Stomach (tissue), 9 donors: ENCODE results near the gene ITPR1. TPM values are rescaled to one million over a fixed set of nuclear protein-coding genes. Genes with fewer than 3 reads are reported as not detected.

ENCODE experiments used
- DNase-seq, 2 donors: peaks; one replicate each; pipeline versions ENCODE4 v3.0.0 to v3.0.0-alpha.2; 2013 to 2019
- H3K27ac ChIP-seq, 5 donors: fragments of 200-600 bp in 4 of 5; sonication (generic) in 4 of 5; one replicate each; pipeline ENCODE4 v1.5.1; 2013 to 2019; ENCODE audit warnings: mild to moderate bottlenecking in 1 of 5, moderate library complexity in 1 of 5
- H3K27me3 ChIP-seq, 3 donors: fragments of 200-600 bp; sonication (generic); one replicate each; pipeline ENCODE4 v1.5.1; 2017 to 2019; ENCODE audit warnings: mixed run types in 1 of 3
- H3K36me3 ChIP-seq, 4 donors: fragments of 200-600 bp; sonication (generic); 1 replicate in 3 of 4; 2 replicates in 1 of 4; pipeline ENCODE4 v1.5.1; 2016 to 2019
- H3K4me1 ChIP-seq, 4 donors: fragments of 200-600 bp; sonication (generic); one replicate each; pipeline ENCODE4 v1.5.1; 2016 to 2019
- H3K4me3 ChIP-seq, 4 donors: fragments of 200-600 bp; sonication (generic) in 3 of 4; one replicate each; pipeline ENCODE4 v1.5.1; 2016 to 2019; ENCODE audit warnings: mild to moderate bottlenecking in 1 of 4
- H3K9me3 ChIP-seq, 4 donors: fragments of 200-600 bp; sonication (generic); one replicate each; pipeline ENCODE4 v1.5.1; 2016 to 2019
- CTCF ChIP-seq, 7 experiments: fragments of 450-650 bp in 4 of 7; fragments of 200-600 bp in 3 of 7; sonication (generic) in 3 of 7; IDR thresholded peaks; one replicate each; pipeline ENCODE4 v1.5.1; 2016 to 2019; ENCODE audit warnings: antibody characterized with exemption in 7 of 7, control low read depth in 2 of 7, mild to moderate bottlenecking in 1 of 7
- EP300 ChIP-seq: sonication (generic); formaldehyde crosslinking; IDR thresholded peaks from one replicate; pipeline ENCODE4 v1.6.1; 2017; ENCODE audit warnings: antibody characterized with exemption
- POLR2A ChIP-seq, 4 donors: fragments of 450-650 bp; IDR thresholded peaks; one replicate each; pipeline ENCODE4 v1.6.1; 2016; ENCODE audit warnings: antibody characterized with exemption in 4 of 4, control low read depth in 2 of 4, mild to moderate bottlenecking in 1 of 4, moderate library complexity in 1 of 4
- POLR2AphosphoS5 ChIP-seq, 3 donors: sonication (generic); formaldehyde crosslinking; IDR thresholded peaks; one replicate each; pipeline ENCODE4 v1.6.1; 2016; ENCODE audit warnings: antibody characterized with exemption in 3 of 3
- WGBS, 5 donors: extraction: QIAGEN DNeasy Blood & Tissue Kit in 3 of 5; methylation state at CpG; one replicate each; pipeline versions ENCODE4 v1.1.5 to v1.1.7; 2013 to 2018; 5-methylcytosine and 5-hydroxymethylcytosine counted together
- intact Hi-C: fragments of 100-400 bp; cut with DNase I; formaldehyde crosslinking; loops from one replicate; pipeline ENCODE4 v1.15.1; 2023; ENCODE audit warnings: low total_unique reads
- polyA plus RNA-seq, 3 donors: library from polyadenylated mRNA; stranded (reverse); fragments of 200-250 nt; gene quantifications; one replicate each; pipeline ENCODE4 v1.2.3, GENCODE V29; 2013
- total RNA-seq, 5 donors: library from RNA; depleted of rRNA; stranded (reverse); fragments of >200 nt; gene quantifications; one replicate each; pipeline versions ENCODE4 v1.1.0 to v1.2.3, GENCODE V29; 2014 to 2016
- donor health status: healthy with polysubstance abuse.
- donor health status: Bipolar disorder and iron deficiency.
- donor health status: healthy.

ITPR1 gene
- total and polyA plus RNA-seq, 8 donors, result 6.6 to 192 (median 32.9) TPM

- 85 to 95% (median 92%) methylated on average over 8 of the region's 8 CpGs for WGBS, 5 donors
- peaks cover 5 to 11% (median 8%) of the 10 kb centered on the region in 4 donors for H3K4me1 ChIP-seq
- no peak for DNase-seq
- TF ChIP-seq CTCF (IDR thresholded peaks at IDR 0.05) (no peak), POLR2A (IDR thresholded peaks at IDR 0.05) (no peak), POLR2AphosphoS5 (IDR thresholded peaks at IDR 0.05) (no peak), EP300 (no peak)
- no peaks in the 10 kb centered on the region for H3K9me3 ChIP-seq
- no peak overlapping the region for H3K4me3 ChIP-seq
- no peaks in the 10 kb centered on the region for H3K27me3 ChIP-seq
- peaks cover 11 to 76% (median 63%) of the 10 kb centered on the region in 4 donors for H3K36me3 ChIP-seq
- no peak overlapping the region for H3K27ac ChIP-seq
- intact Hi-C loops, result no loop called here
Measured at GRCh38 chr3:4642611-4643010, 149.5 kb downstream of the ITPR1 start.

- Histone ChIP-seq H3K4me1 (peaks cover 5 to 11% (median 8%) of the 10 kb centered on the region in 4 donors), H3K27me3 (no peaks in the 10 kb centered on the region), H3K9me3 (no peaks in the 10 kb centered on the region), H3K36me3 (peaks cover 11 to 89% (median 72%) of the 10 kb centered on the region in 4 donors), H3K27ac (peak overlapping the region in 2 of 5 donors; percentile 21 to 28), H3K4me3 (no peak overlapping the region)
- WGBS, 5 donors, result 39 to 58% (median 53%) methylated on average over 9 of the region's 9 CpGs
- intact Hi-C loops, result no loop called here
- DNase-seq, result peak; percentile 59 to 62
- TF ChIP-seq CTCF (IDR thresholded peaks at IDR 0.05), result no peak
- no peak for TF ChIP-seq POLR2AphosphoS5 (IDR thresholded peaks at IDR 0.05)
- no peak for TF ChIP-seq POLR2A (IDR thresholded peaks at IDR 0.05)
Measured at GRCh38 chr3:4643904-4644547, 150.9 kb downstream of the ITPR1 start.

GRCh38 chr3:4644951-4645350, 151.8 kb downstream of the ITPR1 start:
- no peak for DNase-seq
- Histone ChIP-seq H3K9me3 (no peaks in the 10 kb centered on the region), H3K36me3 (peaks cover 11 to 88% (median 76%) of the 10 kb centered on the region in 4 donors), H3K27ac (peak overlapping the region in 1 of 5 donors; percentile 28), H3K4me1 (peaks cover 5 to 11% (median 8%) of the 10 kb centered on the region in 4 donors), H3K27me3 (no peaks in the 10 kb centered on the region), H3K4me3 (no peak overlapping the region)
- 58 to 70% (median 64%) methylated on average over 3 of the region's 3 CpGs for WGBS, 5 donors
- TF ChIP-seq POLR2A (IDR thresholded peaks at IDR 0.05) (no peak), POLR2AphosphoS5 (IDR thresholded peaks at IDR 0.05) (no peak), CTCF (IDR thresholded peaks at IDR 0.05) (no peak), EP300 (no peak)
- intact Hi-C loops, result no loop called here

- no peak for TF ChIP-seq EP300
- no peak for TF ChIP-seq POLR2A (IDR thresholded peaks at IDR 0.05)
- TF ChIP-seq CTCF (IDR thresholded peaks at IDR 0.05), result no peak
- no peak for TF ChIP-seq POLR2AphosphoS5 (IDR thresholded peaks at IDR 0.05)
- H3K36me3 ChIP-seq, result peaks cover 11 to 87% (median 74%) of the 10 kb centered on the region in 4 donors
Measured at GRCh38 chr3:4645468-4645867, 152.3 kb downstream of the ITPR1 start.

More at GRCh38 chr3:4645468-4645867, 152.3 kb downstream of the ITPR1 start:
- H3K9me3 ChIP-seq, result no peaks in the 10 kb centered on the region
- no peak overlapping the region for H3K27ac ChIP-seq
- DNase-seq, result peak in 1 of 2 donors; percentile 20
- WGBS, 5 donors, result 86 to 95% (median 91%) methylated on average over 6 of the region's 6 CpGs
- H3K4me1 ChIP-seq, result peaks cover 5 to 11% (median 8%) of the 10 kb centered on the region in 4 donors
- H3K4me3 ChIP-seq, result no peak overlapping the region
- no peaks in the 10 kb centered on the region for H3K27me3 ChIP-seq
- intact Hi-C loops, result no loop called here
